SK-N-SH treated with all-trans-retinoic acid at 6 μM for 48 hours (cell line): ENCODE data around the gene DPP7.

Experiments used
- ATAC-seq: fragments of 200-7000 bp; cut with Tn5 transposase; 3 replicates; pipeline ENCODE4 v1.9.1; 2020; ENCODE audit warnings: mild to moderate bottlenecking, moderate library complexity
- BACH2 ChIP-seq: fragments of 250-450 bp; sonication (Bioruptor Pico); IDR thresholded peaks from 2 replicates; pipeline ENCODE4 v1.9.0; 2021; ENCODE audit warnings: mild to moderate bottlenecking, borderline replicate concordance
- CREB5 ChIP-seq: fragments of 250-450 bp; sonication (Bioruptor Pico); IDR thresholded peaks from 2 replicates; pipeline ENCODE4 v1.5.1; 2020; ENCODE audit warnings: low read depth, mild to moderate bottlenecking, moderate library complexity
- ESRRG ChIP-seq: fragments of 250-450 bp; sonication (Bioruptor Pico); IDR thresholded peaks from 2 replicates; pipeline ENCODE4 v1.6.1; 2021; ENCODE audit warnings: mild to moderate bottlenecking
- GLIS3 ChIP-seq: fragments of 250-450 bp; sonication (Bioruptor Pico); IDR thresholded peaks from 2 replicates; pipeline ENCODE4 v1.5.0; 2020; ENCODE audit warnings: mild to moderate bottlenecking, moderate library complexity
- ISL1 ChIP-seq: fragments of 250-450 bp; sonication (Bioruptor Pico); IDR thresholded peaks from 2 replicates; pipeline ENCODE4 v2.1.2; 2022; ENCODE audit warnings: mild to moderate bottlenecking, moderate library complexity
- OSR1 ChIP-seq: fragments of 250-450 bp; sonication (Bioruptor Pico); IDR thresholded peaks from 2 replicates; pipeline ENCODE4 v1.8.0; 2022; ENCODE audit warnings: moderate library complexity, mild to moderate bottlenecking, inconsistent platforms
- POU6F1 ChIP-seq: fragments of 250-450 bp; sonication (Bioruptor Pico); IDR thresholded peaks from 2 replicates; pipeline ENCODE4 v1.8.0; 2021; ENCODE audit warnings: low read depth, mild to moderate bottlenecking, moderate library complexity, borderline replicate concordance
- RARB ChIP-seq: fragments of 250-450 bp; sonication (Bioruptor Pico); IDR thresholded peaks from 2 replicates; pipeline ENCODE4 v1.8.0; 2021; ENCODE audit warnings: mild to moderate bottlenecking, moderate library complexity
- SNAI2 ChIP-seq: fragments of 250-450 bp; sonication (Bioruptor Pico); IDR thresholded peaks from 2 replicates; pipeline ENCODE4 v1.5.0; 2020; ENCODE audit warnings: mild to moderate bottlenecking, moderate library complexity
- TCF4 ChIP-seq: fragments of 250-450 bp; sonication (Bioruptor Pico); IDR thresholded peaks from 2 replicates; pipeline ENCODE4 v1.8.0; 2021; ENCODE audit warnings: mild to moderate bottlenecking, moderate library complexity, borderline replicate concordance
- TOX ChIP-seq: fragments of 250-450 bp; sonication (Bioruptor Pico); IDR thresholded peaks from 2 replicates; pipeline ENCODE4 v1.8.0; 2021; ENCODE audit warnings: mild to moderate bottlenecking, moderate library complexity, borderline replicate concordance
- TSHZ2 ChIP-seq: fragments of 250-450 bp; sonication (Bioruptor Pico); IDR thresholded peaks from 2 replicates; pipeline ENCODE4 v1.5.0; 2020; ENCODE audit warnings: mild to moderate bottlenecking, moderate library complexity
- ZC3H10 ChIP-seq: fragments of 250-450 bp; sonication (Bioruptor Pico); IDR thresholded peaks from 2 replicates; pipeline ENCODE4 v1.5.1; 2021; ENCODE audit warnings: mild to moderate bottlenecking, moderate library complexity
- ZFP30 ChIP-seq: fragments of 450-650 bp; formaldehyde crosslinking; IDR thresholded peaks from 2 replicates; pipeline ENCODE4 v1.5.0; 2022; ENCODE audit warnings: mild to moderate bottlenecking, moderate library complexity
- ZNF565 ChIP-seq: fragments of 450-650 bp; formaldehyde crosslinking; conservative IDR thresholded peaks from 2 replicates; pipeline ENCODE4 v1.5.0; 2020; ENCODE audit warnings: low read depth, mild to moderate bottlenecking, moderate library complexity
- ZNF8 ChIP-seq: fragments of 450-650 bp; formaldehyde crosslinking; IDR thresholded peaks from 2 replicates; pipeline ENCODE4 v1.5.0; 2020; ENCODE audit warnings: mild to moderate bottlenecking, moderate library complexity
- TF ChIP-seq, protein P1 (sequence below): fragments of 250-450 bp; sonication (Bioruptor Pico); IDR thresholded peaks from 2 replicates; pipeline ENCODE4 v1.5.1; 2021; ENCODE audit warnings: mild to moderate bottlenecking, moderate library complexity

Gene DPP7

GRCh38 chr9:137076636-137077009, 37.9 kb downstream of the DPP7 start:
- TF ChIP-seq POU6F1 (CRISPR knock-in tag) (no peak), SNAI2 (CRISPR knock-in tag) (no peak), ISL1 (CRISPR knock-in tag) (no peak), OSR1 (CRISPR knock-in tag) (no peak), CREB5 (CRISPR knock-in tag) (no peak), TCF4 (CRISPR knock-in tag) (no peak), RARB (CRISPR knock-in tag) (no peak), TSHZ2 (CRISPR knock-in tag) (no peak)
- ATAC-seq, result no peak; the same call in 2 of the 3 replicates

DNA sequence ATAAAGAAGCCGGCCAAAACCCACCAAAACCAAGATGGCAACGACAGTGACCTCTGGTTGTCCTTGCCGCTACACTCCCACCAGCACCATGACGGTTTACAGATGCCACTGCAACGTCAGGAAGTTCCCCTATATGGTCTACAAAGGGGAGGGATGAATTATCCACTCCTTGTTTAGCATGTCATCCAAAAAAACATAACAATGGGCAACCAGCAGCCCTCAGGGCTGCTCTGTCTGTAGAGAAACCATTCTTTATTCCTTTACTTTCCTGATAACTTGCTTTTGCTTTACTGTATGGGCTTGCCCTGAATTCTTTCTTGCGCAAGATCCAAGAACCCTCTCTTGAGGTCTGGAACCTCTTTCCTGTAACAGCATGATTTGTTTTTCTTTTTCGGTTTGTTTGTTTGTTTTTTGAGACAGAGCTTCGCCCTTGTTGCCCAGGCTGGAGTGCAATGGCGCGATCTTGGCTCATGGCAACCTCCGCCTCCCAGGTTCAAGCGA, 39.2 kb downstream of the DPP7 start:
- no peak for TF ChIP-seq OSR1 (CRISPR knock-in tag)
- TF ChIP-seq ZNF565 (CRISPR knock-in tag), result no peak
- TF ChIP-seq RARB (CRISPR knock-in tag), result no peak
- no peak for TF ChIP-seq POU6F1 (CRISPR knock-in tag)
- TF ChIP-seq TSHZ2 (CRISPR knock-in tag), result no peak
- no peak for TF ChIP-seq TOX (CRISPR knock-in tag)
- no peak for TF ChIP-seq ISL1 (CRISPR knock-in tag)
- TF ChIP-seq ZC3H10 (CRISPR knock-in tag), result no peak
- no peak for TF ChIP-seq TCF4 (CRISPR knock-in tag)
- no peak for TF ChIP-seq ZFP30 (CRISPR knock-in tag)
- no peak for TF ChIP-seq ESRRG
- no peak for TF ChIP-seq CREB5 (CRISPR knock-in tag)
- TF ChIP-seq BACH2 (CRISPR knock-in tag), result no peak
- no peak for TF ChIP-seq GLIS3
- TF ChIP-seq, protein P1, sequence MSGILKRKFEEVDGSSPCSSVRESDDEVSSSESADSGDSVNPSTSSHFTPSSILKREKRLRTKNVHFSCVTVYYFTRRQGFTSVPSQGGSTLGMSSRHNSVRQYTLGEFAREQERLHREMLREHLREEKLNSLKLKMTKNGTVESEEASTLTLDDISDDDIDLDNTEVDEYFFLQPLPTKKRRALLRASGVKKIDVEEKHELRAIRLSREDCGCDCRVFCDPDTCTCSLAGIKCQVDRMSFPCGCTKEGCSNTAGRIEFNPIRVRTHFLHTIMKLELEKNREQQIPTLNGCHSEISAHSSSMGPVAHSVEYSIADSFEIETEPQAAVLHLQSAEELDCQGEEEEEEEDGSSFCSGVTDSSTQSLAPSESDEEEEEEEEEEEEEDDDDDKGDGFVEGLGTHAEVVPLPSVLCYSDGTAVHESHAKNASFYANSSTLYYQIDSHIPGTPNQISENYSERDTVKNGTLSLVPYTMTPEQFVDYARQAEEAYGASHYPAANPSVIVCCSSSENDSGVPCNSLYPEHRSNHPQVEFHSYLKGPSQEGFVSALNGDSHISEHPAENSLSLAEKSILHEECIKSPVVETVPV (CRISPR knock-in tag), result no peak
- no peak for TF ChIP-seq ZNF8 (CRISPR knock-in tag)
- TF ChIP-seq, all 23 proteins: peak for 0

More for the DNA sequence above, 39.2 kb downstream of the DPP7 start:
- no peak for ATAC-seq
